ENCODE measurements around the gene SBF2.

SBF2 gene

DNA sequence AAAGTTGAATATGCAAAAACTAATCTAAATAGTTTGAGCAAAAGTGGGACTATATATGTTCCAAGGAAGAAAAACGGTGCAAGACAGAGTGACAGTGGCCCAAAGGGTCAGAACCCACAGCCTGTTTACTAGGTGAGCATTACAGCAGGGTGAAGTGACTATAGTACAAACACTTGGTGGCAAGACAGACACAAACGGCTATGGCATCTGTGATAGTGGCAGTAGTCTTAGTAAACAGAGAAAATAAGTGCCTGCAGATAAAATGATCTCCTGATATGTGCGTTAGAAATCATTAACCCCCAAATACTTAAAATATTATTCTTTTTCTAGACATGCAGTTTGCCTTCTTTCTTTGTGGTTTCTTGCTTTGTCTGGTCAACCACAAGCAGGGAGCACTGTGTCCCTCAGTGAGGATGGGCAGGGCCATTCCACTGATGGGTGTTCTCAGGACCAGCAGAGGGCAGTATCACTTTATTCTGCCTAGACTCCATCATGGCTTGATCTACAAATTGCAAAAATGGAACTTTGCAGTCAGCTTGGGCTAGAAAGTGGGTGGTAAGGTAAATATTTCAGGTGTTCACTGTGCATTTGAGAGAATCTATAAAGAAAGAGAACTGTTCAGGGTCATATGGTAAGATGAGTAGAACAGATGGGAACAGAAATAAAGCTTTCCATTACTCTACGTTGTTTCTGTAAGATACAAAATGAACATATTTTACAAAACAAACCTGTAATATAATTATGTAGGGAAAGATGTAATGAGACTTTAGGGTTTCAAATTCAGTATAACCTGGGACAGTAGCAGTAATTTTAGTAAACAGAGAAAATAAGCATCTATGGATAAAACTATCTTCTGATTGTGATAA is 431.9 kb downstream of the SBF2 start:
- Histone ChIP-seq H3K27ac (no peak overlapping the region), H3K9me3 (no peaks in the 10 kb centered on the region), H3K27me3 (no peaks in the 10 kb centered on the region), H3K36me3 (peaks cover 4% of the 10 kb centered on the region), H3K4me1 (ENCODE audit: control insufficient read depth in 1 of 2, insufficient read depth in 1 of 2, low read depth in 1 of 2, low read length in 1 of 2) (no peaks in the 10 kb centered on the region), H3K4me3 (ENCODE audit: low read depth in 1 of 2, low read length in 1 of 2) (no peak overlapping the region)
- TF ChIP-seq, protein P1, sequence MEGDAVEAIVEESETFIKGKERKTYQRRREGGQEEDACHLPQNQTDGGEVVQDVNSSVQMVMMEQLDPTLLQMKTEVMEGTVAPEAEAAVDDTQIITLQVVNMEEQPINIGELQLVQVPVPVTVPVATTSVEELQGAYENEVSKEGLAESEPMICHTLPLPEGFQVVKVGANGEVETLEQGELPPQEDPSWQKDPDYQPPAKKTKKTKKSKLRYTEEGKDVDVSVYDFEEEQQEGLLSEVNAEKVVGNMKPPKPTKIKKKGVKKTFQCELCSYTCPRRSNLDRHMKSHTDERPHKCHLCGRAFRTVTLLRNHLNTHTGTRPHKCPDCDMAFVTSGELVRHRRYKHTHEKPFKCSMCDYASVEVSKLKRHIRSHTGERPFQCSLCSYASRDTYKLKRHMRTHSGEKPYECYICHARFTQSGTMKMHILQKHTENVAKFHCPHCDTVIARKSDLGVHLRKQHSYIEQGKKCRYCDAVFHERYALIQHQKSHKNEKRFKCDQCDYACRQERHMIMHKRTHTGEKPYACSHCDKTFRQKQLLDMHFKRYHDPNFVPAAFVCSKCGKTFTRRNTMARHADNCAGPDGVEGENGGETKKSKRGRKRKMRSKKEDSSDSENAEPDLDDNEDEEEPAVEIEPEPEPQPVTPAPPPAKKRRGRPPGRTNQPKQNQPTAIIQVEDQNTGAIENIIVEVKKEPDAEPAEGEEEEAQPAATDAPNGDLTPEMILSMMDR (IDR thresholded peaks at IDR 0.05): peak; percentile 14

DNA sequence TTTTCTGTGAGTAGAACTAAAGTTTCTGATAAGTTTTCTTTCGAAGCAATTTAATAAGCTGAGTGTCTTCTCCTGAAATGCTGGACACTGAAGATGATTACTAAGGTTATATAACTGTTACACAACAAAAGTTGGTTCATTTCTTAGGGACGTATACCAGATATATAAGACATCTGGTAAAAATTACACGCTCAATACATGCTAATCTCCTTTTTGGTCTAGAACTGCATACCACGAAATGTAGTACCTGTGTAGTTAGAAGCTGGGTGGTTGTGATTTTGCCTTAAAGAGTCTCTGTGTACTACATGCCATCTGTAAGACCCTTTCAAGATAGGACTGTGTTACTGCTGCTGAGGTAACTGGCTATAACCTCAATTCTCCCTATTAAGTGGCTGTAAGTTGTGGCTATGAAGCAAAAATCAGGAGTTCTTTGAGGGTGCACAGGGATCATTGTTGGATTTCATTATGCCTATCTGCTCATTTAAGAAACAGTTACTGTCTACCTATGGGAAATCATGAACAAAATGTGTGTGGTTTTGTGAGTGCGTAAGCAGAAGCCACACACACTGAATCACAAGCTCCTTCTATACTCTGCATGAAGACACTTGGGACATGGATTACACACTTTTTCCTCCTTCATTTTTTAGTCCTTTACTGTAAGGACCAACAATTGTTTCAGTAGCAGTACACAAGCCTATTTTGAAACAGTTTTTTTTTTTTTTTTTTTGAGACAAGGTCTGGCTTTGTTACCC is 434.3 kb downstream of the SBF2 start:
- no peak overlapping the region for H3K27ac ChIP-seq
- peaks cover 20% of the 10 kb centered on the region for H3K36me3 ChIP-seq
- no peaks in the 10 kb centered on the region for H3K4me1 ChIP-seq (ENCODE audit: control insufficient read depth in 1 of 2, insufficient read depth in 1 of 2, low read depth in 1 of 2, low read length in 1 of 2)
- TF ChIP-seq, protein P1 (IDR thresholded peaks at IDR 0.05): no peak
- H3K4me3 ChIP-seq (ENCODE audit: low read depth in 1 of 2, low read length in 1 of 2): no peak overlapping the region
- H3K9me3 ChIP-seq: no peaks in the 10 kb centered on the region
- no peaks in the 10 kb centered on the region for H3K27me3 ChIP-seq

DNA sequence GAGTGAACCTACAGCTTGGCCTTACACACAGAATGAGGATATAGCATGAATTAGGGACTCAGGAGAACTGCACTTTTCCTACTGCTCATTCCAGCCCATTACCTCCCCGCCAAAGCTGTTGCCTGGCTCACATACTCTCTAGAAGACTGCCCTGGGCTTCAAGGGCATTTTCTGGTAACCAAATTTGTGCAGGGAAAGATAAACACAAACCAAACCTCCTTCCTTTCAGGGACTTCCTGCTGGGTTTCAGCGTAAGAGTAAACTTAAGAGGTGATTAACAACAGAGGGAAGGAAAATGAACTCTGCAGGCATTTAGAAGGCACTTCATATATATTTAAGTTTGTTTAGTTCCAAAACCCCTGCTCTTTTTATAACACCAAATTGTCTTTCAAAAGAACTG is 435.2 kb downstream of the SBF2 start:
- H3K36me3 ChIP-seq: peaks cover 20% of the 10 kb centered on the region
- H3K27me3 ChIP-seq: no peaks in the 10 kb centered on the region
- H3K4me1 ChIP-seq (ENCODE audit: control insufficient read depth in 1 of 2, insufficient read depth in 1 of 2, low read depth in 1 of 2, low read length in 1 of 2): no peaks in the 10 kb centered on the region
- TF ChIP-seq, protein P1 (IDR thresholded peaks at IDR 0.05): no peak
- H3K27ac ChIP-seq: no peak overlapping the region
- no peak overlapping the region for H3K4me3 ChIP-seq (ENCODE audit: low read depth in 1 of 2, low read length in 1 of 2)
- no peaks in the 10 kb centered on the region for H3K9me3 ChIP-seq

DNA sequence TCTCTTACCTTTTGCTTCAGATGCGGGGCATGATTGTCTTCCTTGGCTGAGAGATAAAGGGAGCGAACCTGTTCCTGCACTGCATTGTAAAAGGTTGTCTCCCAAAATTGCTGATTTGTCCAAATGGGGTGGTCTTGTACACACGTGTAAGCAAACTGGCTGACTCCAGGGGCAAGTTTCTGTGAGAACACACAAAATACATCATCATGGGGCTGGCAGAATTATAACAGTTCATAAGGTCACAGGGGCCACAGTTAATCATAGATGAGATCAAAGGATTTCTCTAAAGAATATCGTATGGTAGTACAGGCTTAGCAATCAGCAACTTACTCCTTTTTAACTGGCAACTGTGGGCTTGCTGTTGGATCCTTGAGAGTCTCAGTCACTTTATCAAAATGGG is 435.8 kb downstream of the SBF2 start:
- Histone ChIP-seq H3K4me1 (ENCODE audit: control insufficient read depth in 1 of 2, insufficient read depth in 1 of 2, low read depth in 1 of 2, low read length in 1 of 2) (no peaks in the 10 kb centered on the region), H3K36me3 (peaks cover 26% of the 10 kb centered on the region), H3K9me3 (no peaks in the 10 kb centered on the region), H3K27ac (no peak overlapping the region), H3K27me3 (no peaks in the 10 kb centered on the region), H3K4me3 (ENCODE audit: low read depth in 1 of 2, low read length in 1 of 2) (no peak overlapping the region)
- TF ChIP-seq, protein P1 (IDR thresholded peaks at IDR 0.05): no peak

DNA sequence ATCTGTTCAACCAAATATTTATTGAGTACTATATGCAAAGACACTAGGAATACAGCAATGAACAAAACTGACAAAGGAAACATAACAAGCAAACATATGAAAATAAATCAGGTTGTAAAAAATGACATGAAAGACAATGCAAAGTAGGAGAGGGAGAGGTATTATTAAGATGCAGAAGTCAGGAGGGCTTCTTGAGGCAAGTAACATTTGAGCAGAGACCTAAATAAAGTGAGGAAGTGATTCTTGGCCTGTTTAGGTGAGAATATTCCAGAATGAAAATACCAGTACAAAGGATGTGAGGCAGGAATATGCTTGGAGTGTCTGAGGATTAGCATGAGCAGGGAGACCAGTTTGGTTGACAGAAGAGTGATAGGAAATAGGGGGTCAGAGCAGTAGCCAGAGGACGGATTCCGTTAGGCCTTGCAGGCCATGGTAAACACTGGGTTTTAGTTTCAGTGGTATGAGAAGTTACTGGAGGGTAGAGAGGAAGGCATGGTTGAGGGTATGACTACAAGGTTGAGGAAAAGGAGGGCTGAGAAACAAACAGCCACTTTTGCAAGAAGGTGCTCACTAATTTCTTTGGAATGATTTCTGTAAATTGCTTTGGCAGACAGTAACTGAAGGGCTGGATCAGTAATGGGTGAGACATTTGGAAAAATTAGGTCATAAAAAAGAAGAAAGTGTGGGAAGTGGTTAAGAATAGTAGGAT is 438.3 kb downstream of the SBF2 start:
- Histone ChIP-seq H3K9me3 (no peaks in the 10 kb centered on the region), H3K4me1 (ENCODE audit: control insufficient read depth in 1 of 2, insufficient read depth in 1 of 2, low read depth in 1 of 2, low read length in 1 of 2) (no peaks in the 10 kb centered on the region), H3K4me3 (ENCODE audit: low read depth in 1 of 2, low read length in 1 of 2) (no peak overlapping the region), H3K27ac (no peak overlapping the region), H3K27me3 (no peaks in the 10 kb centered on the region), H3K36me3 (peaks cover 31% of the 10 kb centered on the region)
- TF ChIP-seq, protein P1 (IDR thresholded peaks at IDR 0.05): no peak
